Lung (tissue), 12 donors: ENCODE data around the gene SYNPR. TPM values are rescaled to one million over a fixed set of nuclear protein-coding genes. Genes with fewer than 3 reads are reported as not detected.

Experiments used
- ATAC-seq: fragments of 200-7000 bp; cut with Tn5 transposase; one replicate; pipeline ENCODE4 v1.9.1; 2020; ENCODE audit warnings: moderate number of reproducible peaks; ENCODE audit not compliant: insufficient read depth, low FRiP score
- DNase-seq, 3 donors: peaks; one replicate each; pipeline ENCODE4 v3.0.0-alpha.2; 2013 to 2017
- H3K27ac ChIP-seq, 2 donors: one replicate each; pipeline ENCODE4 v1.5.1; 2013; ENCODE audit warnings: mild to moderate bottlenecking in 2 of 2, moderate library complexity in 2 of 2, control low read depth in 1 of 2, inconsistent platforms in 1 of 2, low read depth in 1 of 2, low read length in 1 of 2
- H3K27me3 ChIP-seq, 3 donors: one replicate each; pipeline ENCODE4 v1.5.1; 2013; ENCODE audit warnings: low read length in 2 of 3; ENCODE audit not compliant: control insufficient read depth in 3 of 3, insufficient read depth in 3 of 3
- H3K36me3 ChIP-seq, 4 donors: one replicate each; pipeline ENCODE4 v1.5.1; 2013; ENCODE audit warnings: low read length in 4 of 4, mild to moderate bottlenecking in 1 of 4, moderate library complexity in 1 of 4; ENCODE audit not compliant: control insufficient read depth in 4 of 4, insufficient read depth in 4 of 4
- H3K4me1 ChIP-seq, 5 donors: one replicate each; pipeline ENCODE4 v1.5.1; 2013; ENCODE audit warnings: low read length in 5 of 5, mild to moderate bottlenecking in 2 of 5, moderate library complexity in 1 of 5; ENCODE audit not compliant: control insufficient read depth in 5 of 5, insufficient read depth in 5 of 5
- H3K4me3 ChIP-seq: one replicate; pipeline ENCODE4 v1.5.1; 2013; ENCODE audit warnings: mild to moderate bottlenecking, control low read depth, moderate library complexity
- H3K9ac ChIP-seq, 2 donors: one replicate each; pipeline ENCODE4 v1.5.1; 2013; ENCODE audit warnings: low read length in 2 of 2, control low read depth in 1 of 2; ENCODE audit not compliant: insufficient read depth in 1 of 2
- H3K9me3 ChIP-seq, 4 donors: one replicate each; pipeline ENCODE4 v1.5.1; 2013; ENCODE audit warnings: low read length in 3 of 4, mild to moderate bottlenecking in 1 of 4, moderate library complexity in 1 of 4; ENCODE audit not compliant: control insufficient read depth in 4 of 4, insufficient read depth in 3 of 4
- WGBS, 2 donors: extraction: QIAGEN DNeasy Blood & Tissue Kit; methylation state at CpG; one replicate each; pipeline ENCODE4 v1.1.7; 2013; 5-methylcytosine and 5-hydroxymethylcytosine counted together
- polyA plus RNA-seq, 2 donors: library from polyadenylated mRNA; stranded (reverse); fragments of 200-250 nt; gene quantifications; one replicate each; pipeline ENCODE4 v1.2.1, GENCODE V29; 2013
- total RNA-seq, 2 donors: library from RNA; depleted of rRNA in 1 of 2; stranded (reverse); fragments of >200 nt in 1 of 2; gene quantifications; one replicate each; pipeline ENCODE4 v1.2.1, GENCODE V29; 2014 to 2021
- TF ChIP-seq, protein P1 (sequence below): IDR thresholded peaks from 2 replicates; pipeline ENCODE4 v1.5.1; 2012; ENCODE audit warnings: mild to moderate bottlenecking; ENCODE audit errors: control extremely low read depth, extremely low read depth
- donor health status: control.
- donor health status: control.
- donor health status: Bipolar disorder and iron deficiency.
- donor health status: healthy.
- donor health status: DM: yes; HTN: yes; CAD: no.

The SYNPR gene
- total and polyA plus RNA-seq, 4 donors = 0.43 TPM; not detected in 3

DNA sequence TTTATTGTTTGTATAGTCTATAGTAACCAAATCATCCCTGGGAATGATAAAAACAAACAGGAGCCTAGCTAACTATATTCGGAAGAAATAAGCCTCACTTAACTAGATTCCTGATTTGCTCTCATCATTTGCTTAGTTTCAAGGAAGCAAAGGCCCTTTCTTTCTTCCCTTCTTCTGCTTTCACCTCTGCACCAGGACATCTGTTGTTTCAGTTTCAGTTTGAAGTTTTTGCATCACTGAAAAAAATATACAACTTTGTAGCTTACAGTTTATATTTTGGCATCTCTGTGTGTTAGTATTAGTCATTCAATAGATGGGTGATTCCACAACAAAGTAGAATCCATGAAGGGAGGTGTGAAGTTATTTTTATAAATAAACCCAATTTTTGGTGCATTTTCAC is 260.8 kb downstream of the SYNPR start:
- H3K4me3 ChIP-seq = no peak overlapping the region
- no peak overlapping the region for H3K27ac ChIP-seq
- no peak overlapping the region for H3K9ac ChIP-seq
- TF ChIP-seq, protein P1, sequence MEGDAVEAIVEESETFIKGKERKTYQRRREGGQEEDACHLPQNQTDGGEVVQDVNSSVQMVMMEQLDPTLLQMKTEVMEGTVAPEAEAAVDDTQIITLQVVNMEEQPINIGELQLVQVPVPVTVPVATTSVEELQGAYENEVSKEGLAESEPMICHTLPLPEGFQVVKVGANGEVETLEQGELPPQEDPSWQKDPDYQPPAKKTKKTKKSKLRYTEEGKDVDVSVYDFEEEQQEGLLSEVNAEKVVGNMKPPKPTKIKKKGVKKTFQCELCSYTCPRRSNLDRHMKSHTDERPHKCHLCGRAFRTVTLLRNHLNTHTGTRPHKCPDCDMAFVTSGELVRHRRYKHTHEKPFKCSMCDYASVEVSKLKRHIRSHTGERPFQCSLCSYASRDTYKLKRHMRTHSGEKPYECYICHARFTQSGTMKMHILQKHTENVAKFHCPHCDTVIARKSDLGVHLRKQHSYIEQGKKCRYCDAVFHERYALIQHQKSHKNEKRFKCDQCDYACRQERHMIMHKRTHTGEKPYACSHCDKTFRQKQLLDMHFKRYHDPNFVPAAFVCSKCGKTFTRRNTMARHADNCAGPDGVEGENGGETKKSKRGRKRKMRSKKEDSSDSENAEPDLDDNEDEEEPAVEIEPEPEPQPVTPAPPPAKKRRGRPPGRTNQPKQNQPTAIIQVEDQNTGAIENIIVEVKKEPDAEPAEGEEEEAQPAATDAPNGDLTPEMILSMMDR = no peak
- H3K27me3 ChIP-seq = no peaks in the 10 kb centered on the region
- H3K4me1 ChIP-seq = no peaks in the 10 kb centered on the region
- ATAC-seq = no peak
- H3K36me3 ChIP-seq = no peaks in the 10 kb centered on the region
- DNase-seq = peak in 1 of 3 donors; percentile 18
- no peaks in the 10 kb centered on the region for H3K9me3 ChIP-seq
- 78 to 89% methylated on average over 1 of the region's 1 CpG for WGBS, 2 donors

DNA sequence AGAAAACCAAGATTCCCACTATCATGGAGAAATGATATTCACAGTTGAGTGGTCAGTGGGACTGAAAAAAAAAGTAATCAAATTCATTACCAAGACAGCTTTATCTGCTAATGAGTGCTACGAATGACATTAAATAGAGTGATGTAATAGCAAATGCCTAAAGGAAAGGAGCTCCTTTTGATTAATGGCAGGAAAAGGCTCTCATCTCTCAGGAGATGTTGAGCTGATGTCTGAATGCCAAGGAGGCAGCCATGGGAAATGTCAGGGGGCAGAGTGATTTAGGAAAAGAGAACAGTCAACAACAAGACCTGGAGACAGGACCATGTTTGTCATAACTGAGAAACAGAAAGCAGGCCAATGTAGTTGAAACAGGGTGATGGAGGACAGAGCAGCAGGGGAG is 277.7 kb downstream of the SYNPR start:
- Histone ChIP-seq H3K4me1 (no peaks in the 10 kb centered on the region), H3K27me3 (no peaks in the 10 kb centered on the region), H3K9me3 (peaks cover 0 to 2% (median 0%) of the 10 kb centered on the region in 4 donors), H3K36me3 (no peaks in the 10 kb centered on the region), H3K27ac (no peak overlapping the region), H3K4me3 (no peak overlapping the region), H3K9ac (no peak overlapping the region)
- no peak for DNase-seq
- 70 to 71% methylated on average over 1 of the region's 1 CpG for WGBS, 2 donors
- TF ChIP-seq, protein P1 = no peak
- ATAC-seq = no peak

DNA sequence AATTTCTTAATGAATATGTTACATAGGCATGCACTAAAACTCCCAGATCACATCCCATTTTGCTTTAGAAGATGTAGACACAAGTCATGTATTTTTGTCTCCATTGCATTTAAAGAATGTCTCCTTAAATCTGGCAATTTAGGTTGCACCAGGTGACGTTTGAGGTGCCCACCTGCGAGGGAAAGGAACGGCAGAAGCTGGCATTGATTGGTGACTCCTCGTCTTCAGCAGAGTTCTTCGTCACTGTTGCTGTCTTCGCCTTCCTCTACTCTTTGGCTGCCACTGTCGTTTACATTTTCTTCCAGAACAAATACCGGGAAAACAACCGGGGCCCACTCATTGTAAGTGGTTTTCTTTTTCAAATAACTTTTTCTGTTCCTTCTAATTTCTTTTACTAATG is 278.3 kb downstream of the SYNPR start:
- TF ChIP-seq, protein P1 = no peak
- WGBS, 2 donors = 63 to 74% methylated on average over 9 of the region's 9 CpGs

DNA sequence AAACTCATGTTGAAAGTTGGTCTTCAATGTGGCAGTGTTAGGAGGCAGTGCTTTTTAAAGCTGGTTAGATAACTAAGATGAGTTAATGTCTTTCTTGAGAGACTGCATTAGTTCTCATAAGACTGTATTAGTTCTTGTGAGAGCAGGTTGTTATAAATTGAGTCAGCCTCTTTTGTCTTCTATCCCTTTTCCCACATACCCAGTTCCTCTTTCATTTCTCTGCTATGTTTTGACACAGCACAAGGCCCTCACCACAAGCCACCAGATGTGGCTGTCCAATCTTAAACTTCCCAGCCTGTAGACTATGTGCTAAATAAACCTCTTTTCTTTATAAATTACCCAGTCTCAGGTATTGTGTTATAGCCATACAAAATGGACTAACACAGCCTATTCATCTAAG is 279.8 kb downstream of the SYNPR start:
- Histone ChIP-seq H3K36me3 (no peaks in the 10 kb centered on the region), H3K9ac (no peak overlapping the region), H3K27me3 (no peaks in the 10 kb centered on the region), H3K27ac (no peak overlapping the region), H3K4me3 (no peak overlapping the region), H3K9me3 (peaks cover 0 to 2% (median 0%) of the 10 kb centered on the region in 4 donors), H3K4me1 (no peaks in the 10 kb centered on the region)
- TF ChIP-seq, protein P1 = no peak
- DNase-seq = no peak
- no peak for ATAC-seq

More for the DNA sequence above, 278.3 kb downstream of the SYNPR start:
- Histone ChIP-seq H3K9ac (no peak overlapping the region), H3K27me3 (no peaks in the 10 kb centered on the region), H3K9me3 (peaks cover 0 to 2% (median 0%) of the 10 kb centered on the region in 4 donors), H3K36me3 (no peaks in the 10 kb centered on the region), H3K4me3 (no peak overlapping the region), H3K4me1 (no peaks in the 10 kb centered on the region), H3K27ac (no peak overlapping the region)
- no peak for ATAC-seq
- no peak for DNase-seq
